IMR-90 (cell line): Measurements from ENCODE around the gene SS18L1. TPM values are rescaled to one million over a fixed set of nuclear protein-coding genes. Genes with fewer than 3 reads are reported as not detected.

Experiments used
- ATAC-seq: fragments of 200-7000 bp; cut with Tn5 transposase; 2 replicates; pipeline ENCODE4 v1.9.1; 2020; ENCODE audit warnings: low read depth, mild to moderate bottlenecking, moderate library complexity
- BruUV-seq: library from RNA; stranded (reverse); fragments of 400-500 nt; replicated peaks from 2 replicates; lab custom pipeline; 2021; lab: Mats Ljungman, UMichigan
- CTCF ChIA-PET: fragments of 300-600 bp; formaldehyde crosslinking; extraction: SDS; loops from one replicate; lab custom pipeline; 2021; ENCODE audit warnings: antibody characterized with exemption; lab: Yijun Ruan, JAX
- POLR2A ChIA-PET: fragments of 300-600 bp; sonication (Branson Sonifier 250); formaldehyde crosslinking; loops from one replicate; lab custom pipeline; 2022; ENCODE audit warnings: antibody characterized with exemption; ENCODE audit not compliant: unreplicated experiment; lab: Charles Lee
- DNase-seq: peaks from one replicate; pipeline ENCODE4 v3.0.0; 2013
- H2AFZ ChIP-seq: replicated peaks from 2 replicates; pipeline ENCODE3; 2013; ENCODE audit warnings: low read length, mild to moderate bottlenecking; ENCODE audit not compliant: poor library complexity
- H2AK5ac ChIP-seq: 2 replicates; pipeline ENCODE4 v1.6.1; 2013; ENCODE audit warnings: low read depth, low read length, inconsistent platforms
- H2AK9ac ChIP-seq: replicated peaks from 2 replicates; pipeline ENCODE3; 2013; ENCODE audit warnings: mild to moderate bottlenecking, low read depth, low read length, moderate library complexity; ENCODE audit not compliant: poor library complexity
- H2BK120ac ChIP-seq: 2 replicates; pipeline ENCODE4 v1.6.1; 2013; ENCODE audit warnings: low read depth, low read length, inconsistent platforms
- H2BK15ac ChIP-seq: 3 replicates; pipeline ENCODE4 v1.6.1; 2013; ENCODE audit warnings: low read depth, low read length, inconsistent platforms
- H2BK20ac ChIP-seq: 2 replicates; pipeline ENCODE4 v1.6.1; 2013; ENCODE audit warnings: low read depth, mild to moderate bottlenecking, inconsistent platforms, low read length, moderate library complexity
- H2BK5ac ChIP-seq: 2 replicates; pipeline ENCODE4 v1.6.1; 2013; ENCODE audit warnings: mild to moderate bottlenecking, low read depth, low read length, inconsistent platforms; ENCODE audit not compliant: poor library complexity, severe bottlenecking
- H3K14ac ChIP-seq: replicated peaks from 2 replicates; pipeline ENCODE4 v1.6.1; 2013; ENCODE audit warnings: low read depth, low read length, inconsistent platforms
- H3K18ac ChIP-seq: 2 replicates; pipeline ENCODE4 v1.6.1; 2013; ENCODE audit warnings: low read depth, low read length, control low read depth
- H3K23ac ChIP-seq: 2 replicates; pipeline ENCODE4 v1.6.1; 2013; ENCODE audit warnings: low read depth, low read length, inconsistent platforms
- H3K27ac ChIP-seq: 2 replicates; pipeline ENCODE4 v1.5.1; 2013; ENCODE audit warnings: mild to moderate bottlenecking, control low read depth, low read length; ENCODE audit not compliant: insufficient read depth
- H3K27me3 ChIP-seq: 2 replicates; pipeline ENCODE4 v1.6.1; 2013; ENCODE audit warnings: low read length; ENCODE audit not compliant: control insufficient read depth, insufficient read depth
- H3K36me3 ChIP-seq: 2 replicates; pipeline ENCODE4 v1.6.1; 2013; ENCODE audit warnings: low read length, mixed read lengths; ENCODE audit not compliant: control insufficient read depth, insufficient read depth
- H3K4ac ChIP-seq: 2 replicates; pipeline ENCODE4 v1.6.1; 2013; ENCODE audit warnings: low read depth, low read length, inconsistent platforms
- H3K4me1 ChIP-seq: 2 replicates; pipeline ENCODE4 v1.6.1; 2013; ENCODE audit warnings: low read length, mixed read lengths; ENCODE audit not compliant: control insufficient read depth, insufficient read depth
- H3K4me2 ChIP-seq: 2 replicates; pipeline ENCODE4 v1.6.1; 2013; ENCODE audit warnings: low read depth, mild to moderate bottlenecking, control low read depth, low read length, moderate library complexity
- H3K4me3 ChIP-seq: 2 replicates; pipeline ENCODE4 v1.5.1; 2013; ENCODE audit warnings: low read depth, mild to moderate bottlenecking, control low read depth, low read length, moderate library complexity; ENCODE audit not compliant: insufficient read depth
- H3K56ac ChIP-seq: 2 replicates; pipeline ENCODE4 v1.6.1; 2013; ENCODE audit warnings: low read length, inconsistent platforms; ENCODE audit not compliant: insufficient read depth; ENCODE audit errors: extremely low read depth
- H3K79me1 ChIP-seq, 2 experiments: 2 replicates each; pipeline ENCODE4 v1.6.1; 2013; ENCODE audit warnings: low read length in 2 of 2, inconsistent platforms in 1 of 2, low read depth in 1 of 2
- H3K9ac ChIP-seq: 2 replicates; pipeline ENCODE4 v1.6.1; 2013; ENCODE audit warnings: low read depth, low read length, control low read depth
- H3K9me1 ChIP-seq: 2 replicates; pipeline ENCODE4 v1.6.1; 2013; ENCODE audit warnings: low read length, inconsistent platforms; ENCODE audit not compliant: insufficient read depth
- H3K9me3 ChIP-seq: 2 replicates; pipeline ENCODE4 v1.6.1; 2013; ENCODE audit warnings: low read length; ENCODE audit not compliant: control insufficient read depth, insufficient read depth
- H4K20me1 ChIP-seq: 2 replicates; pipeline ENCODE4 v1.6.1; 2013; ENCODE audit warnings: low read length, inconsistent platforms; ENCODE audit not compliant: insufficient read depth
- H4K5ac ChIP-seq: 2 replicates; pipeline ENCODE4 v1.6.1; 2013; ENCODE audit warnings: mild to moderate bottlenecking, low read depth, low read length, control low read depth
- H4K8ac ChIP-seq, 2 experiments: 2 replicates each; pipeline ENCODE4 v1.6.1; 2013; ENCODE audit warnings: low read depth in 2 of 2, low read length in 2 of 2, control low read depth in 1 of 2, inconsistent platforms in 1 of 2
- H4K91ac ChIP-seq: 2 replicates; pipeline ENCODE4 v1.6.1; 2013; ENCODE audit warnings: low read depth, low read length, inconsistent platforms; ENCODE audit not compliant: insufficient read depth
- BHLHE40 ChIP-seq: fragments of 150-350 bp; IDR thresholded peaks from 2 replicates; pipeline ENCODE4 v1.6.1; 2016; ENCODE audit warnings: mild to moderate bottlenecking, low read depth, low read length
- CEBPB ChIP-seq: IDR thresholded peaks from 2 replicates; pipeline ENCODE4 v1.6.1; 2012; ENCODE audit warnings: low read depth, low read length, improper control_type of control experiment
- CHD1 ChIP-seq: IDR thresholded peaks from 2 replicates; pipeline ENCODE4 v1.6.1; 2012; ENCODE audit warnings: low read depth, low read length, improper control_type of control experiment
- CTCF ChIP-seq: conservative IDR thresholded peaks from 2 replicates; pipeline ENCODE4 v1.5.1; 2012; ENCODE audit warnings: mild to moderate bottlenecking, low read depth, low read length, improper control_type of control experiment
- FOS ChIP-seq: fragments of 150-350 bp; IDR thresholded peaks from 2 replicates; pipeline ENCODE4 v1.6.1; 2016; ENCODE audit warnings: low read depth, low read length
- MAFK ChIP-seq: IDR thresholded peaks from 2 replicates; pipeline ENCODE4 v1.6.1; 2012; ENCODE audit warnings: low read depth, low read length, improper control_type of control experiment
- MAZ ChIP-seq: IDR thresholded peaks from 2 replicates; pipeline ENCODE4 v1.6.1; 2012; ENCODE audit warnings: low read depth, mild to moderate bottlenecking, low read length, improper control_type of control experiment, moderate library complexity, borderline replicate concordance
- MXI1 ChIP-seq: IDR thresholded peaks from 2 replicates; pipeline ENCODE4 v1.6.1; 2012; ENCODE audit warnings: low read depth, mild to moderate bottlenecking, low read length, moderate library complexity, borderline replicate concordance
- POLR2A ChIP-seq: IDR thresholded peaks from 2 replicates; pipeline ENCODE4 v1.6.1; 2012; ENCODE audit warnings: mild to moderate bottlenecking, low read depth, low read length
- RAD21 ChIP-seq: IDR thresholded peaks from 2 replicates; pipeline ENCODE4 v1.6.1; 2012; ENCODE audit warnings: low read length, improper control_type of control experiment
- RFX5 ChIP-seq: IDR thresholded peaks from 2 replicates; pipeline ENCODE4 v1.8.0; 2012; ENCODE audit warnings: low read depth, mild to moderate bottlenecking, low read length, moderate library complexity
- SMC3 ChIP-seq: fragments of 150-350 bp; IDR thresholded peaks from 2 replicates; pipeline ENCODE4 v1.6.1; 2016; ENCODE audit warnings: low read depth, mild to moderate bottlenecking, antibody characterized with exemption, low read length, moderate library complexity
- USF2 ChIP-seq: fragments of 150-350 bp; IDR thresholded peaks from 2 replicates; pipeline ENCODE4 v1.6.1; 2017; ENCODE audit warnings: mild to moderate bottlenecking, antibody characterized with exemption, low read length, low read depth
- WGBS, 2 experiments: methylation state at CpG; one replicate each; pipeline versions ENCODE4 v1.1.5 to v1.1.7; 2013; ENCODE audit warnings: missing lambda C conversion rate in 2 of 2; ENCODE audit not compliant: insufficient read length in 1 of 2; ENCODE audit errors: extremely low coverage in 2 of 2; 5-methylcytosine and 5-hydroxymethylcytosine counted together
- dilution Hi-C: fragments of 300-500 bp; cut with HindIII; formaldehyde crosslinking; loops from one replicate; pipeline ENCODE4 v1.14.3; 2018; ENCODE audit warnings: low sequenced_read_pairs; ENCODE audit not compliant: unreplicated experiment
- in situ Hi-C: fragments of 300-500 bp; cut with MboI; formaldehyde crosslinking; loops from 3 replicates; pipeline ENCODE4 v1.14.3; 2019; ENCODE audit warnings: low sequenced_read_pairs, inconsistent platforms, mixed read lengths
- intact Hi-C: fragments of 100-400 bp; cut with micrococcal nuclease; formaldehyde crosslinking; loops from 2 replicates; pipeline ENCODE4 v1.10.0; 2022
- polyA plus RNA-seq, 3 experiments: library from polyadenylated mRNA; depleted of rRNA; stranded (reverse); fragments of >200 nt; gene quantifications; 2 replicates each; pipeline ENCODE4 v1.2.3, GENCODE V29; 2012; ENCODE audit warnings: low replicate concordance in 1 of 3
- total RNA-seq: library from RNA; depleted of rRNA; stranded (reverse); fragments of >200 nt; gene quantifications from 2 replicates; pipeline ENCODE4 v1.2.3, GENCODE V29; 2012
- TF ChIP-seq, protein P1 (sequence below): fragments of 150-350 bp; IDR thresholded peaks from 2 replicates; pipeline ENCODE4 v1.6.1; 2016; ENCODE audit warnings: low read depth, mild to moderate bottlenecking, low read length, moderate library complexity, borderline replicate concordance

SS18L1 gene
- total and polyA plus RNA-seq, 2 of the 4 experiments (the other 2 are of a cell fraction), result 8.1 to 12.2 TPM

GRCh38 chr20:62131560-62132320 is 11.8 kb upstream of the SS18L1 start:
- Histone ChIP-seq H3K9ac (no peak overlapping the region), H3K27ac (no peak overlapping the region), H3K27me3 (no peaks in the 10 kb centered on the region), H2AK5ac (no peak overlapping the region), H3K56ac (no peak overlapping the region), H3K4ac (no peak overlapping the region), H3K4me2 (no peak overlapping the region), H3K9me3 (no peaks in the 10 kb centered on the region), H3K14ac (no peak overlapping the region), H4K5ac (no peak overlapping the region), H2BK15ac (no peak overlapping the region), H4K91ac (no peak overlapping the region), H3K36me3 (peaks cover 80% of the 10 kb centered on the region), H3K9me1 (no peaks in the 10 kb centered on the region), H3K23ac (no peak overlapping the region), H3K18ac (no peak overlapping the region), H2BK120ac (no peak overlapping the region), H3K79me1 (peaks cover 10 to 67% of the 10 kb centered on the region in 2 experiments), H3K4me1 (peaks cover 3% of the 10 kb centered on the region; the same call in 1 of the 2 replicates), H4K20me1 (peaks cover 51% of the 10 kb centered on the region), H2BK20ac (no peak overlapping the region), H4K8ac (no peak overlapping the region), H2AFZ (no peak overlapping the region), H2AK9ac (no peak overlapping the region), H2BK5ac (no peak overlapping the region), H3K4me3 (no peak overlapping the region)
- WGBS, 2 experiments, result 91% methylated on average over 21 of the region's 25 CpGs; no CpG with 5 or more reads in 1 of the 2 experiments
- ChIA-PET CTCF (no interaction called here), POLR2A (no interaction called here)
- in situ Hi-C loops, result no loop called here
- intact Hi-C loops, result no loop called here
- no peak for TF ChIP-seq MXI1
- TF ChIP-seq, protein P1, sequence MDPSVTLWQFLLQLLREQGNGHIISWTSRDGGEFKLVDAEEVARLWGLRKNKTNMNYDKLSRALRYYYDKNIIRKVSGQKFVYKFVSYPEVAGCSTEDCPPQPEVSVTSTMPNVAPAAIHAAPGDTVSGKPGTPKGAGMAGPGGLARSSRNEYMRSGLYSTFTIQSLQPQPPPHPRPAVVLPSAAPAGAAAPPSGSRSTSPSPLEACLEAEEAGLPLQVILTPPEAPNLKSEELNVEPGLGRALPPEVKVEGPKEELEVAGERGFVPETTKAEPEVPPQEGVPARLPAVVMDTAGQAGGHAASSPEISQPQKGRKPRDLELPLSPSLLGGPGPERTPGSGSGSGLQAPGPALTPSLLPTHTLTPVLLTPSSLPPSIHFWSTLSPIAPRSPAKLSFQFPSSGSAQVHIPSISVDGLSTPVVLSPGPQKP, result no peak
- TF ChIP-seq CTCF, result no peak
- no peak for TF ChIP-seq MAFK
- TF ChIP-seq CEBPB, result no peak
- TF ChIP-seq RFX5, result no peak
- no peak for TF ChIP-seq MAZ
- TF ChIP-seq POLR2A, result no peak
- no peak for TF ChIP-seq USF2
- TF ChIP-seq CHD1, result no peak
- no peak for TF ChIP-seq BHLHE40
- no peak for TF ChIP-seq FOS
- TF ChIP-seq SMC3, result no peak
- no peak for TF ChIP-seq RAD21
- no TSS peak for BruUV-seq
- ATAC-seq (no peak), DNase-seq (no peak)
- dilution Hi-C loops, result no loop called here
